ENCODE results near the gene UBXN7.

The UBXN7 gene

GRCh38 chr3:196412704-196413103 is 19.5 kb downstream of the UBXN7 start:
- no peak for TF ChIP-seq TAF1 (IDR thresholded peaks at IDR 0.05; ENCODE audit: low read depth)
- TF ChIP-seq CEBPB (IDR thresholded peaks at IDR 0.05): no peak
- no peak for TF ChIP-seq FOXM1 (IDR thresholded peaks at IDR 0.05; ENCODE audit: borderline replicate concordance, low read depth)
- TF ChIP-seq TEAD4 (IDR thresholded peaks at IDR 0.05): no peak

- TF ChIP-seq YY1 (IDR thresholded peaks at IDR 0.05; ENCODE audit: low read depth) (no peak), USF1 (IDR thresholded peaks at IDR 0.05) (no peak), CREB1 (IDR thresholded peaks at IDR 0.05; ENCODE audit: low read depth) (no peak), TEAD4 (IDR thresholded peaks at IDR 0.05) (no peak), CEBPB (IDR thresholded peaks at IDR 0.05) (no peak), EGR1 (IDR thresholded peaks at IDR 0.05) (no peak), NFIC (IDR thresholded peaks at IDR 0.05) (no peak), MAX (IDR thresholded peaks at IDR 0.05) (no peak), RAD21 (IDR thresholded peaks at IDR 0.05; ENCODE audit: low read depth) (no peak), EP300 (IDR thresholded peaks at IDR 0.05; ENCODE audit: borderline replicate concordance) (no peak), REST (IDR thresholded peaks at IDR 0.05; ENCODE audit: low read depth) (no peak)
These were observed 22.8 kb downstream of the UBXN7 start for GRCh38 chr3:196409409-196409808.

- TF ChIP-seq REST (IDR thresholded peaks at IDR 0.05; ENCODE audit: low read depth): no peak
- no peak for TF ChIP-seq EGR1 (IDR thresholded peaks at IDR 0.05)
- no peak for TF ChIP-seq TAF1 (IDR thresholded peaks at IDR 0.05; ENCODE audit: low read depth)
- TF ChIP-seq EP300 (IDR thresholded peaks at IDR 0.05; ENCODE audit: borderline replicate concordance): no peak
- TF ChIP-seq TEAD4 (IDR thresholded peaks at IDR 0.05): no peak
- no peak for TF ChIP-seq CEBPB (IDR thresholded peaks at IDR 0.05)
- TF ChIP-seq ZBTB7A (IDR thresholded peaks at IDR 0.05; ENCODE audit: low read depth): no peak
These were observed 23.5 kb downstream of the UBXN7 start for GRCh38 chr3:196408565-196409300.

GRCh38 chr3:196406811-196407470 is 25.3 kb downstream of the UBXN7 start:
- TF ChIP-seq TAF1 (IDR thresholded peaks at IDR 0.05; ENCODE audit: low read depth): no peak
- TF ChIP-seq NFIC (IDR thresholded peaks at IDR 0.05): peak; percentile 47; the same call in 1 of the 2 replicates

GRCh38 chr3:196400331-196400730 is 31.9 kb downstream of the UBXN7 start:
- no peak for TF ChIP-seq RAD21 (IDR thresholded peaks at IDR 0.05; ENCODE audit: low read depth)

GRCh38 chr3:196399485-196399945 is 32.7 kb downstream of the UBXN7 start:
- TF ChIP-seq TCF12 (IDR thresholded peaks at IDR 0.05; ENCODE audit: low read depth) (no peak), MAX (IDR thresholded peaks at IDR 0.05) (no peak), CREB1 (IDR thresholded peaks at IDR 0.05; ENCODE audit: low read depth) (no peak), ZBTB7A (IDR thresholded peaks at IDR 0.05; ENCODE audit: low read depth) (no peak), CEBPB (IDR thresholded peaks at IDR 0.05) (no peak), USF1 (IDR thresholded peaks at IDR 0.05) (no peak), NFIC (IDR thresholded peaks at IDR 0.05) (no peak), TAF1 (IDR thresholded peaks at IDR 0.05; ENCODE audit: low read depth) (no peak), REST (IDR thresholded peaks at IDR 0.05; ENCODE audit: low read depth) (no peak), RAD21 (IDR thresholded peaks at IDR 0.05; ENCODE audit: low read depth) (no peak), FOXM1 (IDR thresholded peaks at IDR 0.05; ENCODE audit: borderline replicate concordance, low read depth) (no peak), TEAD4 (IDR thresholded peaks at IDR 0.05) (no peak), EGR1 (IDR thresholded peaks at IDR 0.05) (no peak)

All from Ishikawa (cell line).